Body of pancreas (tissue), 4 donors: ENCODE results near the gene CAB39L. TPM values are rescaled to one million over a fixed set of nuclear protein-coding genes. Genes with fewer than 3 reads are reported as not detected.

Source experiments
- ATAC-seq: fragments of 150-250 bp; one replicate; pipeline ENCODE4 v1.9.1; 2016
- DNase-seq, 4 donors: peaks; one replicate each; pipeline ENCODE4 v3.0.0-alpha.2; 2019
- H3K27ac ChIP-seq, 4 donors: fragments of 200-600 bp; sonication (generic); 1 replicate in 3 of 4; 2 replicates in 1 of 4; pipeline versions ENCODE4 v1.5.1 to v1.6.1; 2016 to 2019; ENCODE audit warnings: mild to moderate bottlenecking in 1 of 4, mixed read lengths in 1 of 4, moderate library complexity in 1 of 4
- H3K27me3 ChIP-seq, 2 donors: fragments of 200-600 bp; sonication (generic); one replicate each; pipeline ENCODE4 v1.6.0; 2016; ENCODE audit warnings: mild to moderate bottlenecking in 1 of 2
- H3K36me3 ChIP-seq, 2 donors: fragments of 200-600 bp; sonication (generic); replicated peaks in 1 of 2; 2 replicates each; pipeline ENCODE4 v1.5.1; 2016; ENCODE audit warnings: low read depth in 2 of 2; ENCODE audit not compliant: insufficient read depth in 1 of 2
- H3K4me1 ChIP-seq: fragments of 200-600 bp; sonication (generic); one replicate; pipeline ENCODE4 v1.6.0; 2016
- H3K4me3 ChIP-seq, 2 donors: fragments of 200-600 bp; sonication (generic); 1 replicate in 1 of 2; 2 replicates in 1 of 2; pipeline ENCODE4 v1.5.1; 2016 to 2019
- H3K9me3 ChIP-seq, 3 donors: fragments of 200-600 bp; sonication (generic); 1 replicate in 2 of 3; 2 replicates in 1 of 3; pipeline ENCODE4 v1.5.1; 2016
- POLR2A ChIP-seq, 3 donors: fragments of 450-650 bp; IDR thresholded peaks; one replicate each; pipeline ENCODE4 v1.6.1; 2016; ENCODE audit warnings: antibody characterized with exemption in 3 of 3, mild to moderate bottlenecking in 2 of 3
- WGBS, 2 donors: methylation state at CpG; one replicate each; pipeline ENCODE4 v1.1.5; 2017; 5-methylcytosine and 5-hydroxymethylcytosine counted together
- intact Hi-C: fragments of 100-400 bp; cut with DNase I; formaldehyde crosslinking; loops from one replicate; pipeline ENCODE4 v1.15.1; 2023
- total RNA-seq, 2 donors: library from RNA; depleted of rRNA; stranded (reverse); fragments of >200 nt; gene quantifications; one replicate each; pipeline ENCODE4 v1.1.0, GENCODE V29; 2016
- TF ChIP-seq, protein P1 (sequence below), 7 experiments: fragments of 450-650 bp in 4 of 7; fragments of 200-600 bp in 3 of 7; sonication (generic) in 3 of 7; IDR thresholded peaks; one replicate each; pipeline ENCODE4 v1.5.1; 2016 to 2019; ENCODE audit warnings: antibody characterized with exemption in 7 of 7

CAB39L gene
- total RNA-seq, 2 donors from 2014 or later = 6.9 to 13.0 TPM

DNA sequence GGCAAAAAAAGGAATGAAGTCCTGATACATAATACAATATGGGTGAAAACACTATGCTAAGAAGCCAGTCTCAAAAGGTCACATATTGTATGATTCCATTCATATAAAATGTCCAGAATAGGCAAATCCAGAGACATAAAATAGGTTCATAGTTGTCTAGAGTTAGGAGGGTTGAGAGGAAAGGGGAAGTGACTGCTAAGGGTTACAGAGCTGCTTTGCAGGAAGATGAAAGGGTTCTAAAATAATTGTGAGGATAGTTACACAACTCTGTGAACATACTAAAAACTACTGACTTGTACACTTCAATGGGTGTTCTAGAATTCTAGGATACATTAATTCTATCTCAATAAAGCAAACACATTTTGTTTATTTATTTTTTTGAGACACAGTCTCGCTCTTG, 25.7 kb downstream of the CAB39L start:
- WGBS, 2 donors = 82 to 89% methylated on average over 1 of the region's 1 CpG
- H3K4me3 ChIP-seq = no peak overlapping the region
- H3K36me3 ChIP-seq = no peaks in the 10 kb centered on the region
- DNase-seq (no peak), ATAC-seq (no peak)
- no peaks in the 10 kb centered on the region for H3K4me1 ChIP-seq
- TF ChIP-seq, protein P1, sequence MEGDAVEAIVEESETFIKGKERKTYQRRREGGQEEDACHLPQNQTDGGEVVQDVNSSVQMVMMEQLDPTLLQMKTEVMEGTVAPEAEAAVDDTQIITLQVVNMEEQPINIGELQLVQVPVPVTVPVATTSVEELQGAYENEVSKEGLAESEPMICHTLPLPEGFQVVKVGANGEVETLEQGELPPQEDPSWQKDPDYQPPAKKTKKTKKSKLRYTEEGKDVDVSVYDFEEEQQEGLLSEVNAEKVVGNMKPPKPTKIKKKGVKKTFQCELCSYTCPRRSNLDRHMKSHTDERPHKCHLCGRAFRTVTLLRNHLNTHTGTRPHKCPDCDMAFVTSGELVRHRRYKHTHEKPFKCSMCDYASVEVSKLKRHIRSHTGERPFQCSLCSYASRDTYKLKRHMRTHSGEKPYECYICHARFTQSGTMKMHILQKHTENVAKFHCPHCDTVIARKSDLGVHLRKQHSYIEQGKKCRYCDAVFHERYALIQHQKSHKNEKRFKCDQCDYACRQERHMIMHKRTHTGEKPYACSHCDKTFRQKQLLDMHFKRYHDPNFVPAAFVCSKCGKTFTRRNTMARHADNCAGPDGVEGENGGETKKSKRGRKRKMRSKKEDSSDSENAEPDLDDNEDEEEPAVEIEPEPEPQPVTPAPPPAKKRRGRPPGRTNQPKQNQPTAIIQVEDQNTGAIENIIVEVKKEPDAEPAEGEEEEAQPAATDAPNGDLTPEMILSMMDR (IDR thresholded peaks at IDR 0.05) = no peak
- no peak for TF ChIP-seq POLR2A (IDR thresholded peaks at IDR 0.05)
- no peaks in the 10 kb centered on the region for H3K9me3 ChIP-seq
- no peaks in the 10 kb centered on the region for H3K27me3 ChIP-seq
- no peak overlapping the region for H3K27ac ChIP-seq
- intact Hi-C loops = no loop called here

DNA sequence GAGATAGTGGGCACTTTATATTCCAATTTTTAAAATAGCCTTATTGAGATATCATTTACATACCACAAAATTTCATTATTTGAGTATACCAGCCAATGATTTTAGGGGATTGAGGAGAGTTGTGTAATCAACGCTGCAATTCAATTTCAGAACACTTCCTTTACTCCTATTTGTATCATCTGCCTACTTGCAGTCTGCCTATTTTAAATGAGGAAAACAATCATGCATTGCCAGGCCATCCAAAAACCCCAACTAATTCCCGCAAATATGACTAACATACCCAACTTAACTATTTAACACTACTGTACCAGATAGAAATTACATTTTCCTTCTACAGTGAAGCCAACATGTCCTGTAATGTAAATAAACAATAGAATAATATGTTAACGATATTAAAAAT, 26.7 kb downstream of the CAB39L start:
- DNase-seq (no peak), ATAC-seq (no peak)
- TF ChIP-seq, protein P1 (IDR thresholded peaks at IDR 0.05) = no peak
- TF ChIP-seq POLR2A (IDR thresholded peaks at IDR 0.05) = no peak
- no peak overlapping the region for H3K27ac ChIP-seq
- H3K36me3 ChIP-seq = no peaks in the 10 kb centered on the region
- H3K4me1 ChIP-seq = no peaks in the 10 kb centered on the region
- H3K27me3 ChIP-seq = no peaks in the 10 kb centered on the region
- H3K4me3 ChIP-seq = no peak overlapping the region
- WGBS, 2 donors = 83 to 89% methylated on average over 3 of the region's 3 CpGs
- intact Hi-C loops = no loop called here
- H3K9me3 ChIP-seq = no peaks in the 10 kb centered on the region

DNA sequence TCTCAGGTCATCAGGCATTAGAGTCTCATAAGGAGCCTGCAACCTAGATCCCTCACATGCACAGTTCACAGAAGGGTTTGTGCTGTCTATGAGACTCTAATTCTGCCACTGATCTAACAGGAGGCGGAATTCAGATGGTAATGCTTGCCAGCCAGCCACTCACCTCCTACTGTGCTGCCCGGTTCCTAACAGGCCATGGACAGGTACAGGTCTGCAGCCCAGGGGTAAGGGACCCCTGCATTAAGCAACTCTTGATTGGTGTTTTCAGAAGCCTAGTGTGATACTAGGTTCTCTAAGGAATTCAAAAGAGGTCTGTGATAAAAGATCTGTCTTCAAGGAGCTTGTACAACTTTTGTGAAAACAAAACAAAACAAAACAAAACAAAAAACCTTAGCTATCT, 31.1 kb downstream of the CAB39L start:
- Histone ChIP-seq H3K4me1 (no peaks in the 10 kb centered on the region), H3K27me3 (no peaks in the 10 kb centered on the region), H3K36me3 (no peaks in the 10 kb centered on the region), H3K27ac (no peak overlapping the region), H3K9me3 (no peaks in the 10 kb centered on the region), H3K4me3 (no peak overlapping the region)
- ATAC-seq (no peak), DNase-seq (no peak)
- TF ChIP-seq, protein P1 (IDR thresholded peaks at IDR 0.05) = no peak
- no peak for TF ChIP-seq POLR2A (IDR thresholded peaks at IDR 0.05)
- WGBS, 2 donors = 72 to 87% methylated on average over 2 of the region's 2 CpGs
- intact Hi-C loops = no loop called here

DNA sequence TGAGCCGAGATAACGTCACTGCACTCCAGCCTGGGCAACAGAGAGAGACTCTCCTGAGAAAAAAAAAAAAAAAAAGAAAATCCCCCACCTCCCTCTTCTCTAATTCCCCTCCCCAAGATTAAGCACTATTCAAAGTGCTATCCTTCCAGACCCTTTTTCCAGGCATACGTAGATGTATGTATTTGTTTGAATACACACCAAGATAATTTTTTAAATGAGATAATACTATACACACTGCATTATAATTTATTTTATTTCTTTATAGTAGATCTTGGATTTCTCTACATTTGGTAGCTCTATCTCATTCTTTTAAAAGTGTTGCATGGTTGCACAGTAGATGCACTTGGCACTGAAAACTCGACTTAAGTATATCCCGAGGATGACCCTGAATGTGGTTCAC, 32.5 kb downstream of the CAB39L start:
- Histone ChIP-seq H3K9me3 (no peaks in the 10 kb centered on the region), H3K4me3 (no peak overlapping the region), H3K4me1 (no peaks in the 10 kb centered on the region), H3K36me3 (no peaks in the 10 kb centered on the region), H3K27me3 (no peaks in the 10 kb centered on the region), H3K27ac (no peak overlapping the region)
- DNase-seq = no peak
- intact Hi-C loops = no loop called here
- 90 to 97% methylated on average over 5 of the region's 5 CpGs for WGBS, 2 donors
- no peak for ATAC-seq
- TF ChIP-seq, protein P1 (IDR thresholded peaks at IDR 0.05) = no peak
- TF ChIP-seq POLR2A (IDR thresholded peaks at IDR 0.05) = no peak

DNA sequence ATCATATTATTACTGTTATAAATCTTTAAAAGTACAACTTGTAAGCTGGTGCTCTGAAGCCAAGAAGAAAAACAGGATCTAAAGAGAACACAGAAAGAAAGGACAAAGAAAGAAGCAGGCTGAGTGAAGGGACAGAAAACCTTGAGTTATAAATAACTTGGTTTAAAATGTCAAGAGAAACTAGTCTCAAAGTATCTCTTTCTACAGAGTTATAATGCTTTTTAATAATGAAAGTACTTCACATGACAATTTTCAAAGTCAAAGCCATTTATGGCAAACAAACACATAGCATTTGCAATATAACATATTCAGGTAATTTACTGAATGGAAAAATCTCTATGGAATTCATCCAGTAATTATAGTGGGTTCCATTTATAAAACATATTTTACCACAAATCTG, 33.4 kb downstream of the CAB39L start:
- no peaks in the 10 kb centered on the region for H3K36me3 ChIP-seq
- ATAC-seq (no peak), DNase-seq (no peak)
- H3K9me3 ChIP-seq = no peaks in the 10 kb centered on the region
- no peaks in the 10 kb centered on the region for H3K4me1 ChIP-seq
- intact Hi-C loops = no loop called here
- TF ChIP-seq, protein P1 (IDR thresholded peaks at IDR 0.05) = no peak
- no peak for TF ChIP-seq POLR2A (IDR thresholded peaks at IDR 0.05)
- no peaks in the 10 kb centered on the region for H3K27me3 ChIP-seq
- no peak overlapping the region for H3K4me3 ChIP-seq
- H3K27ac ChIP-seq = no peak overlapping the region
